Large intestine (tissue), 3 donors: ENCODE measurements around the gene LCE5A. TPM values are rescaled to one million over a fixed set of nuclear protein-coding genes. Genes with fewer than 3 reads are reported as not detected.
"Not testable (repeated sequence)": the region's sequence is repeated elsewhere in the genome, so short reads cannot be mapped to it uniquely, and the experiment has no call there.

Experiments
- DNase-seq, 2 donors: peaks; one replicate each; pipeline versions ENCODE4 v3.0.0 to v3.0.0-alpha.2; 2013
- H3K27ac ChIP-seq: one replicate; pipeline ENCODE4 v1.5.1; 2013; ENCODE audit warnings: low read length
- H3K27me3 ChIP-seq: 2 replicates; pipeline ENCODE4 v1.6.1; 2013; ENCODE audit warnings: low read length; ENCODE audit not compliant: control insufficient read depth, insufficient read depth
- H3K36me3 ChIP-seq: 2 replicates; pipeline ENCODE4 v1.6.1; 2013; ENCODE audit warnings: low read length; ENCODE audit not compliant: control insufficient read depth, insufficient read depth
- H3K4me1 ChIP-seq: one replicate; pipeline ENCODE4 v1.6.1; 2013; ENCODE audit warnings: low read length; ENCODE audit not compliant: control insufficient read depth, insufficient read depth
- H3K4me3 ChIP-seq: one replicate; pipeline ENCODE4 v1.5.1; 2013; ENCODE audit warnings: low read length
- H3K9me3 ChIP-seq: one replicate; pipeline ENCODE4 v1.6.1; 2013; ENCODE audit warnings: mild to moderate bottlenecking, low read depth, low read length, moderate library complexity; ENCODE audit not compliant: control insufficient read depth
- WGBS: methylation state at CpG from one replicate; pipeline ENCODE4 v1.1.5; 2013; ENCODE audit warnings: low lambda C conversion rate; ENCODE audit not compliant: insufficient coverage; 5-methylcytosine and 5-hydroxymethylcytosine counted together
- polyA plus RNA-seq: library from polyadenylated mRNA; unstranded; fragments of 120-200 nt; gene quantifications from one replicate; pipeline ENCODE4 v1.2.1, GENCODE V29; 2013

LCE5A gene
- polyA plus RNA-seq, 1 donor = not detected

DNA sequence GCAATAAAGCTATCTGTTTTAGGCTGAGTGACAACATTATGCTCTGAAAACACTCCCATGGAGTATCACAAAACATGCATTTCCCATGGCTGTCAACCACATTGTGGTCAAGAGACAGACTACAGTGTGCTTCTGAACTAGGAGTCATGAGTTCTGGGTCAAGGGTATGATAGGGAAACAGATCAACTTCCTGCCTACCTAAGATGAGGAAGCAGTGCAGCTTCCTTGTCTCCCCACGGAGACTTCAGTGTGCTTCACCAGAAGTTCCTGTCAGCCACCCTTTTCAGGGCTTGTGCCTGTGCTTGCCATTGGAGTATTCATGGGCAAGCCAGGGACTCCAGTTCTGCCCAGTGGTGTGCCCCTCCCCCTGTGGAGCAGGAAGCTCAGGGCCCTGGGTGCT lies 36.1 kb downstream of the LCE5A start:
- H3K9me3 ChIP-seq = no peaks in the 10 kb centered on the region
- no peak overlapping the region for H3K4me3 ChIP-seq
- H3K27me3 ChIP-seq = no peaks in the 10 kb centered on the region
- H3K36me3 ChIP-seq = no peaks in the 10 kb centered on the region
- no CpG with 5 or more reads among the region's 1 CpG for WGBS
- H3K4me1 ChIP-seq = no peaks in the 10 kb centered on the region
- H3K27ac ChIP-seq = no peak overlapping the region
- DNase-seq = no peak

DNA sequence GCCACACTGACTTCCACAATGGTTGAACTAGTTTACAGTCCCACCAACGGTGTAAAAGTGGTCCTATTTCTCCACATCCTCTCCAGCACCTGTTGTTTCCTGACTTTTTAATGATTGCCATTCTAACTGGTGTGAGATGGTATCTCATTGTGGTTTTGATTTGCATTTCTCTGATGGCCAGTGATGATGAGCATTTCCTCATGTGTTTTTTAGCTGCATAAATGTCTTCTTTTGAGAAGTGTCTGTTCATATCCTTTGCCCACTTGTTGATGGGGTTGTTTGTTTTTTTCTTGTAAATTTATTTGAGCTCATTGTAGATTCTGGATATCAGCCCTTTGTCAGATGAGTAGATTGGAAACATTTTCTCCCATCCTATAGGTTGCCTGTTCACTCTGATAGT lies 37.8 kb downstream of the LCE5A start:
- not testable (repeated sequence) for H3K36me3 ChIP-seq, H3K27me3 ChIP-seq, H3K4me3 ChIP-seq, H3K27ac ChIP-seq, H3K9me3 ChIP-seq, H3K4me1 ChIP-seq, DNase-seq
- WGBS = no CpG with 5 or more reads among the region's 1 CpG

Other genes starting within 250 kb of the LCE5A start
- 0.73 TPM for gene FLG, start 185.6 kb upstream of the LCE5A start, polyA plus RNA-seq
- gene FLG2, start 150.8 kb upstream of the LCE5A start, polyA plus RNA-seq = 0.06 TPM
- gene CRNN, start 96.5 kb upstream of the LCE5A start, polyA plus RNA-seq = not detected
- not detected for gene CRCT1, start 3.7 kb downstream of the LCE5A start, polyA plus RNA-seq
- not detected for gene LCE3E, start 56.0 kb downstream of the LCE5A start, polyA plus RNA-seq
- not detected for gene LCE3D, start 69.7 kb downstream of the LCE5A start, polyA plus RNA-seq
- gene LCE3C, start 89.4 kb downstream of the LCE5A start, polyA plus RNA-seq = not detected
- not detected for gene LCE3B, start 103.0 kb downstream of the LCE5A start, polyA plus RNA-seq
- not detected for gene LCE3A, start 112.3 kb downstream of the LCE5A start, polyA plus RNA-seq
- gene LCE2D, start 152.6 kb downstream of the LCE5A start, polyA plus RNA-seq = not detected
- not detected for gene LCE2C, start 164.5 kb downstream of the LCE5A start, polyA plus RNA-seq
- gene LCE2B, start 175.3 kb downstream of the LCE5A start, polyA plus RNA-seq = not detected
- not detected for gene LCE2A, start 187.5 kb downstream of the LCE5A start, polyA plus RNA-seq
- not detected for gene LCE4A, start 197.4 kb downstream of the LCE5A start, polyA plus RNA-seq
- gene KPRP, start 247.2 kb downstream of the LCE5A start, polyA plus RNA-seq = not detected